Mucosa of gallbladder (tissue), 1 donor: ENCODE data around the gene DSCAM. TPM values are rescaled to one million over a fixed set of nuclear protein-coding genes. Genes with fewer than 3 reads are reported as not detected.
"Not testable (repeated sequence)": the region's sequence is repeated elsewhere in the genome, so short reads cannot be mapped to it uniquely, and the experiment has no call there.

Source experiments
- DNase-seq: peaks from one replicate; pipeline ENCODE4 v3.0.0-alpha.2; 2020; ENCODE audit warnings: low spot score
- total RNA-seq: library from RNA; stranded (reverse); gene quantifications from one replicate; pipeline ENCODE4 v1.2.1, GENCODE V29; 2021
- donor health status: DM: no; HTN: no; CAD: no.

DSCAM gene
- total RNA-seq, 1 donor from 2014 or later, result 0.09 TPM

- DNase-seq, result not testable (repeated sequence)
Measured at GRCh38 chr21:40182491-40182890, 664.5 kb downstream of the DSCAM start.

DNA sequence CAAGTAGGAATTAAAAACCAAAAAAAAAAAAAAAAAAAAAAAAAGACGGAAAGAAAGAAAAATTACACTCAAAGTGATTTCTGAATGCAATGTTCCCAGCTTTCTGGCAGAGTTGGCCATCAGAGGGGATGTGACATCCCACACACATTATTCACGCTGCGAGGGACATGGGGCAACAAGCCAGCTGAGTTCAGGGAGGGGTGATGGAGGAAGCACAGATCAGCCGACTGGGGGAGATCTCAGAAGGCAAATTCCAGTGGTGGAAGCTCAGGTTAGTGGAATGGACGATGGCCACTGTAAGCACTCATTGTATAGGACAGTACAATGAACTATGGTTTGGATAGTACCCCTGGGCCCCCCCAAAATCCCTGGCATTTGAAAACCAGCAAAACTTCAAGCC is 667.8 kb downstream of the DSCAM start:
- DNase-seq, result no peak

DNA sequence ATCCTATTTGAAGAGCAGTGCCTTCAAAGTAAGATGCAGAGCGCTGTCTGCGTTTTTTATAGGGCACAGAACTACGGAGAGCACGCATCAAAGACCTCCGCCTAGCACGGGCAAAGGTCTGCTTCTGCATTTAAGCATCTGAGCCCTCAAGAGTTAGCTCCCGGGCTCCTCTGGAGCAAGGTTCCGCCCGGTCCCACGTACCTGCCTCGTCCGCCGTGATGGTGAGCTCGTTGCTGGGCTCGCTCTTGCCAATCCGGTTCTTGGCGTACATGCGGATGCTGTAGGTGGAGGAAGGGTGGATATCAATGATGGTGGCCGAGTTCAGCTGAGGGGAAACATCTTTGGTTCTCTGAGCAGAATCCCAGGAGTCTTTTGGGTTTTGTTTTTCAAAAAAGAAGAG is 668.2 kb downstream of the DSCAM start:
- DNase-seq, result no peak

- no peak for DNase-seq
Measured at GRCh38 chr21:40177979-40178378, 669.0 kb downstream of the DSCAM start.

- DNase-seq, result no peak
Measured at GRCh38 chr21:40176724-40177123, 670.2 kb downstream of the DSCAM start.

GRCh38 chr21:40173816-40174215 is 673.1 kb downstream of the DSCAM start:
- DNase-seq, result no peak

DNA sequence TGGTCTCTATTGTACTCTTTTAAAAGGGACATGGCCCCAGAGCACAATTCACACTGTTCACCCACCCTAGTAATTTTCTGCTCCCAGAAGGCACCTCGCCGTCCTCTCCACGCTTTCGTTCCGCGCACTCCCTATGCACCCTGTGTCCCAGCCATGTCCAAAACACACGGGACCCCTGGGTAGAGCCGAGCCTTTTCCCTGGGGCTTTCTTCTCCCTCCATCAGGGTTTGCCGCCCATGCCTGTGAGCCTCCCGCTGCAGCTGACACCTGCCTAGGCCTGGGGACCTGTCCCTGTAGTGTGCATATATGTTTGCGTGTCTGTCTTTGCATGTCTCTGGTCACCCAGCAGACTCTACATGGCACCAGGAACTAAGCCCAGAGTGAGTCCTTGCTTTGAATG is 677.0 kb downstream of the DSCAM start:
- no peak for DNase-seq

GRCh38 chr21:40166291-40166843 is 680.6 kb downstream of the DSCAM start:
- no peak for DNase-seq

GRCh38 chr21:40165773-40166070 is 681.2 kb downstream of the DSCAM start:
- no peak for DNase-seq

DNA sequence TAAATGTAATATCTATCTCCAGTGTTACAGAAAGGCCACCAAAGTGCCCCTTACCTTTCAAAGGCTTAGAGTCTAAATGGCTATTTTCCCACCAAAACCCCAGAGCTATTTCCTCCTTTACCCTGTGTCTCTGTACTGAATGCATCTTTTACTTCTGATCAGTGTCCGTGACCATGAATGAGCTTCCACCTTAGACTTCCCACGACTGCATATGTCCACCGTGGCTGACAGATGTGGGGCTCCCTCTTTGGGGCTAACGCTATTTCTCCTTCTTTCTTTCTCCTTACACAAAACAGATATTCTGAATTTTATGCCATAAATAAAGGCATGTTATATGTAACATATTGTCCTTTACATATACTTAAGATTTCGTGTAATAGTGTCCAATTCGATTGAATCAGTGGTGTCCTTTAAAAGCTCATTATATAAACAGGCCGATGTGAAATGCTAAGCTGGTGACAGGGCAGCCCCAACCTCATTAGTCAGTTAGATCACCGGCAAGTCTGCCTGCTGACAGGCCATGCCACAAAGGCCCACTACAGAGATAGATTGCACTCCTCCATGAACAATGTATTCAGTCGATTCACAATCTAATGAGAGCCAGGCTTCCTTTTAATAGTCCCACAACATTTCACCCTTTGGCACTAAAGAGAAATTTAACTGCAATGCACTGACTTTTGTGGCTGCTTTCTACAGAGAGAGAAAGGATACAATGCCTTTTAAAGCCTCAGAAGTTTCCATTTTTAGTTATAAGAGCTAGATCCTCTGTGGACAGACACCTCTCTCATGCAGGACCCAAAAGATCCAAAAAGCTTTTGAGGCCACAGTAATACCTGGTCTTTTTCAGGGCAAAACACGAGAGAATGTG is 681.8 kb downstream of the DSCAM start:
- no peak for DNase-seq

DNA sequence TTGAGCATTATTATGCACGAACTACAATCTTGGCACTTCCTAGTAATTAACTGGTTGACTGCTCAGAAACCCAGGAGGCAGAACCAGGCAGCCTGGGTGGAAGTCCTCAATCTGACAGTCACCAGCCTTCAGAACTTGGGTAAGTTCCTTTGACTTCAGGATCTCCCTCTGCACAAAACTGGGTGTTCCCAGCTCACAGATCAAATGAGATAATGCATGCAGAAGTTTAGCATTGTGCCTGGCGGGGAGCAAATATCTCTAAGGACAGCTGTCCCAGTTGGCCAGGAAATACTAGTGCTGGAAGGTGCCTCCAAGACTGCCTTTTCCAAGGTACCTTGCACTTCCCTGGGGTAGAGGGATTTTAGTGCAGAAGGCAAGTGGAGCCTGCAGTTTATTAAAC is 684.9 kb downstream of the DSCAM start:
- DNase-seq, result no peak

DNA sequence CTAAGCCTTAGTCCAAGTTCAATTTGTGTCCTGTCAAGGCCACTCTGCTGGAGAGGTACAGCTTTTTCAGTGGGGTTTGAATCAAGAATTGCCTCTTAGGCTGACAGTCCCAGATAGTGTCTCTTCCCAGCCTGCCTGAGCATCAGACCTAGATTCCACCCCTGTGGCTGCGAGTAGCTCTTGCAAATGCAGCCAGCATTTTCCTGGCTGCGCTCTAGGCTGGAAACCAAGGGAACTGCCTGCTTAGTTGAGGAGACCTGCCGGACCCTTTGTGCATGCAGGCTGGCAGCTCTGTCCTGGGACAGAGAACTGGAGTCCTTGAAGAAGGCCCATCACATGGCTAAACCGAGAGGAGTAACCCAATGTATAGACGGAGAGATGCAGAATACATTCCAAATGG is 686.0 kb downstream of the DSCAM start:
- DNase-seq, result no peak

DNA sequence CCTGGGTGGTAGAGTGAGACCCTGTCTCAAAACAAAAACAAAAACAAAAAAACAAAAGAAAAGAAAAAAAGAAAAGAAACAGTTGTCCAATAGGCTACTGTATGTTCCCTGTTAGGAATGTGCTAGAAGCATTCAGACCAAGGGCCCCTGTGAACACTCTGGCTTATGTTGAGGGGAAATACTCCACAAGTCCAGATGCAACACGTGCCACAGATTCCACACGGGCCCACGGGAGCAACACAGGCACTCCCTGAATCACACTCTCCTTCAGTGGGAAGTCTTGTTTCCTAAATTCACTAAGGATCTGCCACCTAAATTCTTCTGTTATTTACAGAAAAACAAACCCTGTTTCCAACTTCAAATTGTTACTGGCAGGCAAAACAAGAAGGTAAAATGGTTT is 688.6 kb downstream of the DSCAM start:
- DNase-seq, result no peak

- no peak for DNase-seq
Measured at GRCh38 chr21:40155563-40155962, 691.4 kb downstream of the DSCAM start.

DNA sequence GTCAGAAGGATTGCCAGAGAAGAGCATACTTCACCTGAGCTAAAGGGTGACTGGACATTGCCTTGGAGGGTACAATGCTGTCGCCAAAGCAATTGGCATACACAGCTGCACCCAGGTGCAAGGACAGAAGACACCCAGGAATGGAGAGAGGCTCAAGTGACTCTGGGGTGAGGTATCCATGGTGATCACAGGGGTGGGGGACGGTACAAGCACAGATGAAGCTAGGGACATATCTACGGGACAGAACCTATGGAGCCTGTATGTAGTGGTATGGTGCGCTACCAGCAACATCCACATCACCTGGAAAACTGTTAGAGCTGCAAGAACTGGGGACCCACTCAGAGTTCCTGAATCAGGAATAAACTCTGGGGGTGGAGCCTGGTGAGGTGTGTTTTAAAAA is 693.6 kb downstream of the DSCAM start:
- no peak for DNase-seq

DNA sequence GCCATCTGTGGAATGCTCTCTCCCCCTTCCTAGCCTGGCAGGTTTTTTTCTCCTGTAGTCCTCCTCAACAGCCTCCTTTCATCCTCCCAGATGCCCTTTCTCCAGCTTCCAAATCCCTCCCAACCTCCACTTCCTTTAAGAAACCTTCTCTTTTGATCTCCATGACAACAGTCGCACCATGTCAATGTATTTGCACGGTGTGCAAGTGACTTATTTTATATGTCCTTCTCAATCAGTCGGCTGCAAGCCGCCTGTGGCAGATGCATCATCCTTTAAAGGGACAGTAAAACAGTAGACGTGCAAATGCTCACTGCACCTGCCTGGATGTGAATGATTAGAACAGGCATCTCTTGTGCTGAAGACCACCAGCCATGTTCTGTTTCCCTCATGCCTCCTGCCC is 694.5 kb downstream of the DSCAM start:
- no peak for DNase-seq

- no peak for DNase-seq
Measured at GRCh38 chr21:40151611-40152010, 695.3 kb downstream of the DSCAM start.

DNA sequence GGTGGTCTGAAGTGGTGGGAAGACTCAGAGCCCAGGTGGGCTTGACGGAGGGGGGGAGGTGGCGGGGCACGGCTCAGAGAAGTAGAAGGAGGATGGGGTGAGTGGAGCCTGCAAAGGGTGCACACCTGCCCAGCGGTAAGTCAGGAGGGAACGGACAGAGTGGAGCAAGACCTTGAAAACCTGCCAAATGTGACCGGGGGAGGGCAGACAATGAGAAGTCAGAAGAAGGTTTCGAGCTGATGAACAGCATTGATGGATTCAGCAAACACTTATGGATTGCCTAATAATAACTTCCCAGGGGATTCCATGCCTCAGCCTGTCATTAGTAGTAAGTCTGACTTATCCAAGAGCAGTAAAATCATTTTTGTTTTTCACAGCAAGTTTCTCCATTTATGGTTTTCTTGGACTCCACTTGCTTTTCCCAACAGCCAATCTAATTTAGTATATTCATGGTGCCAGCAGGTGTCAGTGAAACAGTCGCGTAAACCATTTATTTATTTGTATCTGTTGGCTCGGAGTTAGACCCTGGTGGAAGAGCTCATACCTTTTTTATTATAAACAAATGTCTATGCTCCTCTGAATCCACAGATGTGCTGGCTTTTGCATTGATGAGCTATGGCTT is 700.6 kb downstream of the DSCAM start:
- no peak for DNase-seq

- peak; percentile 49 for DNase-seq
Measured at GRCh38 chr21:40143822-40144525, 703.0 kb downstream of the DSCAM start.

DNA sequence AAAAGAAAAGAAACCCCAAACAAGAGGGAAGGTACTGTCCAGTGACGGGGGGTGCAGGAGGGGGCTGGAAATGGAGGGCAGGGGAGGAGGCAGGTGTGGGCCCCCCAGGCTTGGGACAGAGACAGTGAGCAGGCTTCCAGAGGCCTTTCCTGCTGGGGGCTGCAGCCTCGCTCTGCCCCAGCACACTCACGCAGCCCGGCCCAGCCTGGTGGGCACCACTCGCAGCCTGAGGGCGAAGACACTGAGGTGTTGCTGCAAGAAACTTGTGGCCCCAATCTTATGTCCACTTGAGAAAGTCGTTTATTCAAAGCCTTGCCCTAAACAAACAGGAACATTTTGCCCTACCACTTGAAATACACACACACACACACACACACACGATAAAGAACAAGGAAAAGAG is 705.3 kb downstream of the DSCAM start:
- DNase-seq, result no peak

DNA sequence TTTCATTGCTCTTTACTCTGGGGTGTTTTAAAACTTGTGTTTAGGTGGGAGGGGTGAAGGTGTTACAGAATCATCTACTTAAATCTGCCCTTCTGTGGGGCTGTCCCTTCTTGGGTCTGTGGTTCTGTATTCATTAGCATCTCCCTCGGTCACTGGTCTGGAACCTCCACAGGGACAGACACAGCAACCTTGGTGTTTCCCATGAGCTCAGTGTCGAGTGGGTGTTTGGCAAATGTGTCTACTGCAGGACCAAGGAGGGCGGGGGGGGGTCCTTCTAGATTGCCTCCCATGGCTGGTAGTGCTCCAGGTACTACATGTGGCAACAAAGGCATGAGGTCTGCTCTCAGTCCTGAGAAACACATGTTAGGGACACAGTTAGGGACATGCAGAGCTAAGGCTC is 706.3 kb downstream of the DSCAM start:
- no peak for DNase-seq

- DNase-seq, result no peak
Measured at GRCh38 chr21:40139636-40140035, 707.3 kb downstream of the DSCAM start.

DNA sequence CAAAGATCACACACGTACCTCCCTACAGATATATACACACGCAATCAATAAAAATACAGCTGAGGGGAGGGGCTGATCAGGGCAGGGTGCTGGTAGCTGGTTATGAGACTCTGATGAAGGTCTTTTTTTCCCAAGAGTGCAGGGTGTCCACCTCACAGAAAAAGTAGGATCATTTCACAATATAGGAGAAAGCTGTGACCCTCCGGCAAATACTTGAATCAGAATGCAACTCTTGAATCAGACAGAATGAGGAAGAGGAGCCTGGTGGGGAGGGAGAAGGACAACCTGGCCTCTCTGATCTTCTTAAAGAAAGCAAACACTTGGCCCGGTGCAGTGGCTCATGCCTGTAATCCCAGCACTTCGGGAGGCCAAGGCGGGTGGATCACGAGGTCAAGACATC is 710.4 kb downstream of the DSCAM start:
- no peak for DNase-seq
